RPMI7951 (cell line): ENCODE data around the gene MBTD1. TPM values are rescaled to one million over a fixed set of nuclear protein-coding genes. Genes with fewer than 3 reads are reported as not detected.
"Not testable (repeated sequence)": the region's sequence is repeated elsewhere in the genome, so short reads cannot be mapped to it uniquely, and the experiment has no call there.

Experiments
- DNase-seq: peaks from one replicate; pipeline ENCODE4 v3.0.0-alpha.2; 2012; ENCODE audit warnings: low read depth
- total RNA-seq: library from RNA; depleted of rRNA; stranded (reverse); fragments of >200 nt; shearing (Covaris generic); gene quantifications from 2 replicates; pipeline ENCODE4 v1.2.3, GENCODE V29; 2014

Gene MBTD1
- total RNA-seq, 1 experiment from 2014 or later: 8.2 TPM

DNA sequence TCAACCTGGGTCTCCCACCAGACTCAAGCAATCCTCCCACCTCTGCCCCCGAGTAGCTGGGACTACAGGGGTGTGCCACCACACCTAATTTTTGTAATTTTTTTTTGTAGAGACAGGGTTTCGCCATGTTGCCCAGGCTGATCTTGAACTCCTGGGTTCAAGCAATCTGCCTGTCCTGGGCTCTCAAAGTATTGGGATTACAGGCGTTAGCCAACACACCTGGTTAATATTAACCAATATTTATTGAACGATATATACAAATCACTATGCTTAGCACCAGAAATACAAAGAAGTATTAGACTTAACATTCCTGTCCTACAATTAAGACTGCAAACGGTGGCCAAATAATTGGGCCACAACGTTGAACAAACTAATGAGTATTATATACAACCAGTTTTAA, 4.2 kb downstream of the MBTD1 start:
- no peak for DNase-seq

- no peak for DNase-seq
These were observed 8.8 kb downstream of the MBTD1 start for GRCh38 chr17:51251010-51251409.

DNA sequence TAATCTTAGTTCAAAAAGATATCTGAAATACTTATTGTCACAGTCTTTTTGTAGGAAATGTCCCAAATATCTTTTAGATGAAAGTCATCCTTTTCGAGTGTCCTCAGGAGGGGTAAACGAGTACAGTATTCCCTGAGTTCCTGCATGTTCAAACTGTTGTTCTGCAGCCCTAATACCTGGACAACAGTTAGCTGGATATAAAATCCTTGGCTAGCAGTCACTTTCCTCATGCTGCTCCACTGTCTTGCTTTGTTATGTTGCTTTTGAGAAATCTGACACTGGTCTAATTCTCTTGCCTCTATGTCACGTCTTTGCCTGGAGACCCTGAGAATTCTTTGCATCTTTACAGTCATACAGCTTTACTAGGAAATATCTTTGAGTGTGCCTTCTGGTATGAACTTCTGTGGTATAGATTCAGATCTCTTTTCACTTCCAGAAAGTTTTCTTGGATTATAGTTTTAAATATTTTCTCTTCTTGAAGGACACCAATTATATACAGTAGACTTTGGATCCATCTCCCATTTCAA, 9.5 kb downstream of the MBTD1 start:
- no peak for DNase-seq

GRCh38 chr17:51245535-51245934, 14.3 kb downstream of the MBTD1 start:
- DNase-seq: no peak

DNA sequence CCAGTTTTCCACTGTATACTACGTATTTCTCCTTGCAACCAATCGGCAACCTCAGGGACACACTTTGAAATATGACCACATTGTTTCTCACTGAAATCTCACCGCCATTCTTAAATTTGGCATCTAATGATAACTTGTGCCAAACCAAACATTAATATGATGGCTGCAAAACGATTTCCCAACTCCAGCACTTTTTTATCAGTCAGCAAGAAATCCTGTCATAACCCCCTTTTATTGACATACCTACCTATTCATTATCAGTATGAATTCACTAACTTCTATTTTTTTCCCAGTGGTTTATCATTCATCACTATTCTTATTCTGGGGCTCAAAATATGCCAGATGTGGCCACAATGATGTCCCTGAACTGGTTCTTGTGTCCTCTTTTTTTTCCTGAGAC, 15.8 kb downstream of the MBTD1 start:
- DNase-seq: no peak

DNA sequence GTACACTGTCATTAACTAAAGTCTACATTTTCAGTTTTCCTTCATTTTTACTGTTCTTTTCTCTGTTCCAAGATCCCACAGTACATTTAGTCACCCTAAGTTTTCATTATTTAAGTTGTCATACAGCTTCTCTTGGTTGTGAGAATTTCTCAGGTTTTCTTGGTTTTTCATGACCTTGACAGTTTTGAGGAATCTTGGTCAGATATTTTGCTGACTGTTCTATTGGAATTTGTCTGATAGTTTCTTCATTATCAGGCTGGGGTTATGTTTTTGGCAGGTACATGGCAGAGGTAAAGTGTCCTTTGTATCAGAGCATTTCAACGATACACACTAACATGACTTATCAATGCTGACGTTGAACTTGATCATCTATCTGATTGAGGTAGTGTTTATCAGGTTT, 19.6 kb downstream of the MBTD1 start:
- DNase-seq: no peak

DNA sequence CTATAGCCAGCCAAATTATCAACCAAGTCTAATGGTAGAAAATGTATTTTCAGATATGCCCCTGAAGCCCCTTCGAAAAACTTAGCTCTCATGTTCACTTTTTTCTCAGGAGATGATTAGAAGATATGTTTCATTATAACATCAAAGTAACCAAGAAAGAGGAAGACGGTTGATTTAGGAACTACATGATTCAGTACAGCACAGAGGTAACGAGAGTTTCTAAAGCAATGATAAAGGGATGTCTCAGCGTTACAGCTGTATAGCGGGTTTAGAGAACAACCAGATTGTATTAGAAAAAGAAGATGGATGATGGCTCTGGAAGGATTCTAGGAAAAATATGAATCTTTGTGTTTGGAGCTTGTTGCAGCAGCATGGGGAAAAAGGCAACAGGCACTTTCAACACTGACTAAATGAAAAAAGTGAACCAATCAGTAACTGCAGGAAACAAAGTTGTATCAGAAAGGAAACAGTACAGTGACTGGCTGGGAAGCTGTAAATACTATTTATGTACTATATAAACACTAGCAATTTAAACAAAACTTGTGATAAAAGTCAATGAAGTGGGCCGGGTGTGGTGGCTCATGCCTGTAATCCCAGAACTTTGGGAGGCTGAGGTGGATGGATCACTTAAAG, 21.5 kb downstream of the MBTD1 start:
- no peak for DNase-seq

DNA sequence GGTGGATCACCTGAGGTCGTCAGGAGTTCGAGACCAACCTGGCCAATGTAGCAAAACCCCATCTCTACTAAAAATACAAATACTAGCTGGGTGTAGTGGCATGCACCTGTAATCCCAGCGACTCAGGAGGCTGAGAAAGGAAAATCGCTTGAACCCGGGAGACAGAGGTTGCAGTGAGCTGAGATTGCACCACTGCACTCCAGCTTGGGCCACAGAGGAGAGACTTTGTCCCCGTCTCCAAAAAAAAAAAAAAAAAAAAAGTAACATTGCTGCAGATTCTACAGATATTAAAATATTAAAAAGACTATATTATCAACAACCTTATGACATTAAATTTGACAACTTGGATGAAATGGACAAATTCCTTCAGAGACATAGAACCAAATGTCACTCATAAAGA, 25.7 kb downstream of the MBTD1 start:
- DNase-seq: no peak

- DNase-seq: no peak
These were observed 27.9 kb downstream of the MBTD1 start for GRCh38 chr17:51231999-51232398.

GRCh38 chr17:51230306-51230705, 29.5 kb downstream of the MBTD1 start:
- DNase-seq: no peak

GRCh38 chr17:51229889-51230288, 30.0 kb downstream of the MBTD1 start:
- no peak for DNase-seq

- no peak for DNase-seq
These were observed 31.7 kb downstream of the MBTD1 start for GRCh38 chr17:51228161-51228560.

GRCh38 chr17:51225523-51225922, 34.3 kb downstream of the MBTD1 start:
- DNase-seq: not testable (repeated sequence)

GRCh38 chr17:51224402-51225262, 35.2 kb downstream of the MBTD1 start:
- DNase-seq: no peak

GRCh38 chr17:51221322-51221721, 38.5 kb downstream of the MBTD1 start:
- no peak for DNase-seq

GRCh38 chr17:51217946-51218345, 41.9 kb downstream of the MBTD1 start:
- no peak for DNase-seq

DNA sequence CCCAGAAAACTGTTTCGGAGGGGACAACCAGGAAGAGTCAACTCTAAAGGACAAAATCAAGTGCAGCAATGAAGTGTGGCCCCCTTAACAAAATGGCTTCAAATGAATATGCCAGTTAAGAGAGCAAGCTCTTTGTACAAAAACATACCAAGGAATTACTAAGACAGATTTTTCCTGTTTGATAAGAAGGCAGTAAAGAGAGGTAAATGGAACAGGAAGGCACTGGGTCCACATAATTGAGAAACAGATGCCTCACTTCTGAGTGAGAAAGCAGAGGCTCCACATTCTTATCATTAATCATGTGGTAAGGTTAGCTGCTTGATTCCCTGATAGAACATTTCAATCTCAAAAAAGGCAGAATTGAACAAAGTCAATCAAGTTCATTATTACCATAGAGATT, 44.9 kb downstream of the MBTD1 start:
- DNase-seq: no peak

- DNase-seq: no peak
These were observed 56.0 kb downstream of the MBTD1 start for GRCh38 chr17:51203838-51204237.

GRCh38 chr17:51200846-51201245, 59.0 kb downstream of the MBTD1 start:
- DNase-seq: no peak

GRCh38 chr17:51200295-51200694, 59.6 kb downstream of the MBTD1 start:
- no peak for DNase-seq

GRCh38 chr17:51197754-51198153, 62.1 kb downstream of the MBTD1 start:
- DNase-seq: no peak

- no peak for DNase-seq
These were observed 68.0 kb downstream of the MBTD1 start for GRCh38 chr17:51191895-51192294.

GRCh38 chr17:51189628-51190027, 70.2 kb downstream of the MBTD1 start:
- DNase-seq: no peak
